ENCODE results near the gene TRIML2.

The TRIML2 gene

DNA sequence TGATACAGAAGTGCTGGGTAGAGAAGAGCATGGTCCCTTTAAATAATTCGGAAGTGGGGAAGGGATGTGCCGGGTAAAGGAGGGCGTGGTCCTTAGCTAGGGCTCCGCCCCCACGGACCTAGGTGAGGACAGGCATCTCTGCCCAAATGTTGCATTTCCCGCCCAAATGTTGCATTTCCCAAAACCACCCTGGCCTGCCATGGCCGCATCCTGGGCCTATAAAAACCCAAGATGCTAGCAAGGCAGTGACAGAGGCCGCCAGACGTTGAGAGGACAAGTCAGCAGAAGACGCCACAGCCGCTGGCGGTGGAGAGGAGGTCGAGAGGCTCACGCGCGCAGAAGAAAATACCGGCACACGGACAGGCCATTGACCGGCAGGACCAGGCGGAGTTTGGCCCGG is 67.7 kb downstream of the TRIML2 start:
- Histone ChIP-seq H3K79me2 (ENCODE audit: low read length) (no peaks in the 10 kb centered on the region), H3K4me1 (ENCODE audit: low read length) (no peaks in the 10 kb centered on the region), H3K4me2 (ENCODE audit: low read length) (no peak overlapping the region), H3K27me3 (ENCODE audit: low read depth, low read length) (no peaks in the 10 kb centered on the region), H3K27ac (ENCODE audit: low read length) (no peak overlapping the region), H3K4me3 (ENCODE audit: low read length) (no peak overlapping the region), H4K20me1 (ENCODE audit: insufficient read depth, low read length) (no peaks in the 10 kb centered on the region), H3K9ac (ENCODE audit: low read length) (no peak overlapping the region), H2AFZ (ENCODE audit: low read depth, low read length) (no peak overlapping the region), H3K9me3 (ENCODE audit: insufficient read depth, low read length) (no peaks in the 10 kb centered on the region), H3K36me3 (replicated peaks; ENCODE audit: low read depth, low read length) (no peaks in the 10 kb centered on the region)
- TF ChIP-seq, protein P1, sequence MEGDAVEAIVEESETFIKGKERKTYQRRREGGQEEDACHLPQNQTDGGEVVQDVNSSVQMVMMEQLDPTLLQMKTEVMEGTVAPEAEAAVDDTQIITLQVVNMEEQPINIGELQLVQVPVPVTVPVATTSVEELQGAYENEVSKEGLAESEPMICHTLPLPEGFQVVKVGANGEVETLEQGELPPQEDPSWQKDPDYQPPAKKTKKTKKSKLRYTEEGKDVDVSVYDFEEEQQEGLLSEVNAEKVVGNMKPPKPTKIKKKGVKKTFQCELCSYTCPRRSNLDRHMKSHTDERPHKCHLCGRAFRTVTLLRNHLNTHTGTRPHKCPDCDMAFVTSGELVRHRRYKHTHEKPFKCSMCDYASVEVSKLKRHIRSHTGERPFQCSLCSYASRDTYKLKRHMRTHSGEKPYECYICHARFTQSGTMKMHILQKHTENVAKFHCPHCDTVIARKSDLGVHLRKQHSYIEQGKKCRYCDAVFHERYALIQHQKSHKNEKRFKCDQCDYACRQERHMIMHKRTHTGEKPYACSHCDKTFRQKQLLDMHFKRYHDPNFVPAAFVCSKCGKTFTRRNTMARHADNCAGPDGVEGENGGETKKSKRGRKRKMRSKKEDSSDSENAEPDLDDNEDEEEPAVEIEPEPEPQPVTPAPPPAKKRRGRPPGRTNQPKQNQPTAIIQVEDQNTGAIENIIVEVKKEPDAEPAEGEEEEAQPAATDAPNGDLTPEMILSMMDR (IDR thresholded peaks at IDR 0.05; ENCODE audit: low read depth, low read length) = no peak
- TF ChIP-seq EZH2phosphoT487 (IDR thresholded peaks at IDR 0.05; ENCODE audit: low read depth) = no peak
